ACC112 (cell line): ENCODE data around the gene DPP8.
"Not testable (repeated sequence)": the region's sequence is repeated elsewhere in the genome, so short reads cannot be mapped to it uniquely, and the experiment has no call there.

Experiments used
- H2AFZ ChIP-seq: fragments of 200-600 bp; sonication (generic); one replicate; pipeline ENCODE4 v1.6.0; 2017; ENCODE audit warnings: antibody characterized with exemption, low read length; ENCODE audit not compliant: unreplicated experiment
- H3K27ac ChIP-seq: fragments of 200-600 bp; sonication (generic); 2 replicates; pipeline ENCODE4 v1.5.1; 2014; ENCODE audit warnings: low read depth, mild to moderate bottlenecking, antibody characterized with exemption, low read length, moderate library complexity
- H3K27me3 ChIP-seq: fragments of 200-600 bp; sonication (generic); 2 replicates; pipeline ENCODE4 v1.6.1; 2014; ENCODE audit warnings: mild to moderate bottlenecking, antibody characterized with exemption, low read length, moderate library complexity, mixed read lengths; ENCODE audit not compliant: insufficient read depth
- H3K36me3 ChIP-seq: fragments of 200-600 bp; sonication (generic); 2 replicates; pipeline ENCODE4 v1.6.1; 2016; ENCODE audit warnings: mild to moderate bottlenecking, antibody characterized with exemption, low read length, moderate library complexity, mixed read lengths; ENCODE audit not compliant: insufficient read depth
- H3K4me1 ChIP-seq: fragments of 200-600 bp; sonication (generic); one replicate; pipeline ENCODE4 v1.6.1; 2016; ENCODE audit warnings: low read length, mixed read lengths; ENCODE audit not compliant: insufficient read depth, unreplicated experiment, control insufficient read depth
- H3K4me3 ChIP-seq: fragments of 200-600 bp; sonication (generic); 2 replicates; pipeline ENCODE4 v1.5.1; 2014; ENCODE audit warnings: mild to moderate bottlenecking, low read depth, low read length
- H3K79me2 ChIP-seq: fragments of 200-600 bp; sonication (generic); one replicate; pipeline ENCODE4 v1.6.0; 2016; ENCODE audit warnings: low read length; ENCODE audit not compliant: control insufficient read depth, unreplicated experiment, insufficient read depth

Gene DPP8

GRCh38 chr15:65516997-65517865, at the start of gene DPP8:
TSS of gene DPP8 (minus strand) at chr15:65517689. CDS start at chr15:65512553, 5,136 bp downstream.
- Histone ChIP-seq H3K4me3 (peak within 1 kb of the TSS; percentile 96), H3K27ac (peak within 1 kb of the TSS; percentile 68), H3K27me3 (no peaks in the 10 kb centered on the region), H3K79me2 (peaks cover 30% of the 10 kb centered on the region), H3K4me1 (peaks cover 30% of the 10 kb centered on the region), H3K36me3 (peaks cover 3% of the 10 kb centered on the region; the same call in 1 of the 2 replicates), H2AFZ (peak within 1 kb of the TSS; percentile 99)

- Histone ChIP-seq H3K27ac (no peak overlapping the region), H3K79me2 (no peaks in the 10 kb centered on the region), H3K4me3 (no peak overlapping the region), H3K36me3 (peaks cover 26% of the 10 kb centered on the region), H2AFZ (no peak overlapping the region), H3K4me1 (peaks cover 9% of the 10 kb centered on the region), H3K27me3 (no peaks in the 10 kb centered on the region)
Measured at GRCh38 chr15:65561934-65562333, 44.4 kb upstream of the DPP8 start.

GRCh38 chr15:65559941-65560340, 42.5 kb upstream of the DPP8 start:
- H3K27me3 ChIP-seq, result no peaks in the 10 kb centered on the region
- peaks cover 22% of the 10 kb centered on the region for H3K36me3 ChIP-seq
- no peak overlapping the region for H3K4me3 ChIP-seq
- no peak overlapping the region for H3K27ac ChIP-seq
- peaks cover 9% of the 10 kb centered on the region for H3K4me1 ChIP-seq
- no peak overlapping the region for H2AFZ ChIP-seq
- H3K79me2 ChIP-seq, result no peaks in the 10 kb centered on the region

GRCh38 chr15:65558997-65559760, 41.7 kb upstream of the DPP8 start:
- Histone ChIP-seq H3K27me3 (no peaks in the 10 kb centered on the region), H3K36me3 (peaks cover 23% of the 10 kb centered on the region), H2AFZ (no peak overlapping the region), H3K4me1 (peaks cover 9% of the 10 kb centered on the region), H3K4me3 (no peak overlapping the region), H3K79me2 (peaks cover 1% of the 10 kb centered on the region), H3K27ac (no peak overlapping the region)

- Histone ChIP-seq H3K79me2 (peaks cover 4% of the 10 kb centered on the region), H3K27ac (no peak overlapping the region), H3K4me3 (no peak overlapping the region), H2AFZ (no peak overlapping the region), H3K4me1 (peaks cover 9% of the 10 kb centered on the region), H3K27me3 (no peaks in the 10 kb centered on the region), H3K36me3 (peaks cover 21% of the 10 kb centered on the region)
Measured at GRCh38 chr15:65558336-65558735, 40.8 kb upstream of the DPP8 start.

- Histone ChIP-seq H3K4me1 (peaks cover 9% of the 10 kb centered on the region), H3K79me2 (peaks cover 8% of the 10 kb centered on the region), H3K36me3 (peaks cover 16% of the 10 kb centered on the region; the same call in 1 of the 2 replicates), H2AFZ (no peak overlapping the region), H3K27ac (no peak overlapping the region), H3K4me3 (no peak overlapping the region), H3K27me3 (no peaks in the 10 kb centered on the region)
Measured at GRCh38 chr15:65556622-65557021, 39.1 kb upstream of the DPP8 start.

- Histone ChIP-seq H3K79me2 (peaks cover 32% of the 10 kb centered on the region), H3K27ac (no peak overlapping the region), H3K36me3 (peaks cover 12% of the 10 kb centered on the region; the same call in 1 of the 2 replicates), H3K4me3 (no peak overlapping the region), H3K4me1 (peaks cover 16% of the 10 kb centered on the region), H2AFZ (no peak overlapping the region), H3K27me3 (no peaks in the 10 kb centered on the region)
Measured at GRCh38 chr15:65553691-65554090, 36.2 kb upstream of the DPP8 start.

- H2AFZ ChIP-seq, H3K27ac ChIP-seq, H3K4me3 ChIP-seq, H3K27me3 ChIP-seq, H3K4me1 ChIP-seq: not testable (repeated sequence)
- peaks cover 12% of the 10 kb centered on the region; the same call in 1 of the 2 replicates for H3K36me3 ChIP-seq
- H3K79me2 ChIP-seq, result peaks cover 38% of the 10 kb centered on the region
Measured at GRCh38 chr15:65552851-65553250, 35.4 kb upstream of the DPP8 start.

- no peak overlapping the region for H3K27ac ChIP-seq
- no peak overlapping the region for H3K4me3 ChIP-seq
- peaks cover 8% of the 10 kb centered on the region for H3K4me1 ChIP-seq
- no peaks in the 10 kb centered on the region for H3K27me3 ChIP-seq
- no peak overlapping the region for H2AFZ ChIP-seq
- peaks cover 12% of the 10 kb centered on the region; the same call in 1 of the 2 replicates for H3K36me3 ChIP-seq
- peaks cover 43% of the 10 kb centered on the region for H3K79me2 ChIP-seq
Measured at GRCh38 chr15:65551183-65551582, 33.7 kb upstream of the DPP8 start.

- peak overlapping the region; percentile 16; the same call in 1 of the 2 replicates for H3K27ac ChIP-seq
Measured at GRCh38 chr15:65550681-65551098, 33.2 kb upstream of the DPP8 start.

More at GRCh38 chr15:65550681-65551098, 33.2 kb upstream of the DPP8 start:
- H3K4me3 ChIP-seq, result no peak overlapping the region; the same call in 1 of the 2 replicates
- peaks cover 43% of the 10 kb centered on the region for H3K79me2 ChIP-seq
- H3K27me3 ChIP-seq, result no peaks in the 10 kb centered on the region
- H3K36me3 ChIP-seq, result peaks cover 12% of the 10 kb centered on the region; the same call in 1 of the 2 replicates
- H2AFZ ChIP-seq, result no peak overlapping the region
- peaks cover 8% of the 10 kb centered on the region for H3K4me1 ChIP-seq
